CD4-positive, alpha-beta T cell (primary cell): ENCODE results near the gene RBM26. TPM values are rescaled to one million over a fixed set of nuclear protein-coding genes. Genes with fewer than 3 reads are reported as not detected.

Source experiments
- ATAC-seq: fragments of 200-7000 bp; cut with Tn5 transposase; one replicate; pipeline ENCODE4 v1.10.0; 2022; ENCODE audit warnings: mild to moderate bottlenecking; ENCODE audit not compliant: poor library complexity
- CTCF ChIA-PET: fragments of 350-600 bp; sonication (Branson Sonifier 250); formaldehyde crosslinking; loops from one replicate; lab custom pipeline; 2021; ENCODE audit warnings: antibody characterized with exemption, inconsistent platforms; lab: Charles Lee
- POLR2A ChIA-PET: fragments of 350-600 bp; sonication (Branson Sonifier 250); formaldehyde crosslinking; loops from one replicate; lab custom pipeline; 2021; ENCODE audit warnings: antibody characterized with exemption, inconsistent platforms; lab: Charles Lee
- DNase-seq, 14 experiments: peaks; one replicate each; pipeline ENCODE4 v3.0.0-alpha.2; 2013 to 2020; ENCODE audit warnings: mixed read lengths in 2 of 14
- H3K27ac ChIP-seq, 2 donors: one replicate each; pipeline versions ENCODE4 v1.5.1 to v1.7.0; 2013; ENCODE audit warnings: low read length in 2 of 2, low read depth in 1 of 2, mild to moderate bottlenecking in 1 of 2
- H3K27me3 ChIP-seq, 2 experiments: 1 replicate in 1 of 2; 2 replicates in 1 of 2; pipeline versions ENCODE4 v1.6.1 to v1.7.0; 2013; ENCODE audit warnings: low read length in 2 of 2, control low read depth in 1 of 2, mild to moderate bottlenecking in 1 of 2, moderate library complexity in 1 of 2; ENCODE audit not compliant: insufficient read depth in 2 of 2, control insufficient read depth in 1 of 2
- H3K36me3 ChIP-seq: one replicate; pipeline ENCODE4 v1.6.1; 2013; ENCODE audit warnings: low read length, control low read depth; ENCODE audit not compliant: insufficient read depth
- H3K4me1 ChIP-seq: one replicate; pipeline ENCODE4 v1.6.1; 2013; ENCODE audit warnings: low read length, control low read depth; ENCODE audit not compliant: insufficient read depth
- H3K4me3 ChIP-seq: one replicate; pipeline ENCODE4 v1.5.1; 2013; ENCODE audit warnings: mild to moderate bottlenecking, low read length, moderate library complexity
- H3K9me3 ChIP-seq, 2 experiments: 1 replicate in 1 of 2; 2 replicates in 1 of 2; pipeline versions ENCODE4 v1.6.1 to v1.7.0; 2013; ENCODE audit warnings: low read length in 2 of 2, mild to moderate bottlenecking in 2 of 2, control low read depth in 1 of 2, moderate library complexity in 1 of 2; ENCODE audit not compliant: control insufficient read depth in 1 of 2, insufficient read depth in 1 of 2
- H3K27ac Mint-ChIP-seq: one replicate; pipeline ENCODE4 v1.8.0; 2020; ENCODE audit warnings: mixed read lengths
- H3K27me3 Mint-ChIP-seq: one replicate; pipeline ENCODE4 v1.8.0; 2021; ENCODE audit warnings: mixed read lengths
- H3K36me3 Mint-ChIP-seq: one replicate; pipeline ENCODE4 v1.8.0; 2021; ENCODE audit warnings: low read depth, mixed read lengths
- H3K4me1 Mint-ChIP-seq: one replicate; pipeline ENCODE4 v1.8.0; 2021; ENCODE audit warnings: low read depth, mixed read lengths
- H3K4me3 Mint-ChIP-seq: one replicate; pipeline ENCODE4 v1.8.0; 2020; ENCODE audit warnings: mild to moderate bottlenecking, mixed read lengths
- H3K9me3 Mint-ChIP-seq: one replicate; pipeline ENCODE4 v1.8.0; 2020; ENCODE audit warnings: mixed read lengths
- intact Hi-C, 2 experiments: fragments of 100-400 bp; cut with DNase I in 1 of 2; cut with micrococcal nuclease in 1 of 2; formaldehyde crosslinking; loops; one replicate each; pipeline versions ENCODE4 v1.15.1 to v1.9.0; 2023 to 2025; cut with DNase I, micrococcal nuclease
- total RNA-seq, 174 experiments: library from RNA in 2 of 174; stranded (reverse) in 2 of 174; gene quantifications; one replicate each; pipeline ENCODE4 v1.2.3 and lab custom pipeline; 2021 to 2026
- TF ChIP-seq, protein P1 (sequence below): fragments of 200-600 bp; IDR thresholded peaks from one replicate; pipeline ENCODE4 v1.8.0; 2022; ENCODE audit warnings: antibody characterized with exemption, mild to moderate bottlenecking

Gene RBM26
- total RNA-seq, 2 experiments from 2014 or later: 67.3 to 68.0 TPM

DNA sequence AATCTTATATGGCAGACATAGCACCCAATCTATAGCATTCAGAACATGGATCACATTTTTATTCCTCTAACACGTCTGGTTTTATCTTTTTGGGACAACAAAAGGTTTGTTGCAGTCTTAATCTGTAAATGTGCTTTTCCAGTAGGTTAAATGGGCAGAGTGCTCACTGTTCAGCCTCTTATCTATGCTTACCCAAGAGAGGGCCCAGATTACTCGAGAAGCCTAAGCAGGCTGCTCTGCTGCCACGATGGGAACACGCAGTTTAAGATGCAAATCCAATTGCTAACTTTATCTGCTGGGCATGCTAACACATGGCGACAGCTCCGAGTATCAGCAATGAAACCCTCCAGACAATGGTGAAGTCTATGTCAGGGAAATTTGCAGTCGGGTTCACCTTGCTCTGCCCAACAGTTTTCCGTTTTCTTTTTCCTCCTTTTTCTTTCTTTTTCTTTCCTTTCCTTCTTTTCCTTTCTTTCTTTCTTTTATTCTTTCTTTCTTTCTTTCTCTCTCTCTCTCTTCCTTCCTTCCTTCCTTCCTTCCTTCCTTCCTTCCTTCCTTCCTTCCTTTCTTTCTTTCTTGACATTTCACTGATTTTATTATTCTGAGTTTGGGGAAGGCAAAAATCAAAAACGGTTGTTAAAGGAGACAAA, 115.3 kb downstream of the RBM26 start:
- no peak for ATAC-seq
- H3K4me1 ChIP-seq: no peaks in the 10 kb centered on the region
- H3K27me3 Mint-ChIP-seq: no peaks in the 10 kb centered on the region
- no peak overlapping the region for H3K27ac ChIP-seq
- H3K4me3 Mint-ChIP-seq: no peak overlapping the region
- peaks cover 0 to 4% of the 10 kb centered on the region in 2 experiments for H3K27me3 ChIP-seq
- intact Hi-C loops: no loop called here
- no peaks in the 10 kb centered on the region for H3K9me3 ChIP-seq
- H3K36me3 ChIP-seq: no peaks in the 10 kb centered on the region
- no peak overlapping the region for H3K27ac Mint-ChIP-seq
- H3K36me3 Mint-ChIP-seq: no peaks in the 10 kb centered on the region
- DNase-seq: no peak
- POLR2A ChIA-PET: no interaction called here
- CTCF ChIA-PET: no interaction called here
- no peaks in the 10 kb centered on the region for H3K4me1 Mint-ChIP-seq
- TF ChIP-seq, protein P1, sequence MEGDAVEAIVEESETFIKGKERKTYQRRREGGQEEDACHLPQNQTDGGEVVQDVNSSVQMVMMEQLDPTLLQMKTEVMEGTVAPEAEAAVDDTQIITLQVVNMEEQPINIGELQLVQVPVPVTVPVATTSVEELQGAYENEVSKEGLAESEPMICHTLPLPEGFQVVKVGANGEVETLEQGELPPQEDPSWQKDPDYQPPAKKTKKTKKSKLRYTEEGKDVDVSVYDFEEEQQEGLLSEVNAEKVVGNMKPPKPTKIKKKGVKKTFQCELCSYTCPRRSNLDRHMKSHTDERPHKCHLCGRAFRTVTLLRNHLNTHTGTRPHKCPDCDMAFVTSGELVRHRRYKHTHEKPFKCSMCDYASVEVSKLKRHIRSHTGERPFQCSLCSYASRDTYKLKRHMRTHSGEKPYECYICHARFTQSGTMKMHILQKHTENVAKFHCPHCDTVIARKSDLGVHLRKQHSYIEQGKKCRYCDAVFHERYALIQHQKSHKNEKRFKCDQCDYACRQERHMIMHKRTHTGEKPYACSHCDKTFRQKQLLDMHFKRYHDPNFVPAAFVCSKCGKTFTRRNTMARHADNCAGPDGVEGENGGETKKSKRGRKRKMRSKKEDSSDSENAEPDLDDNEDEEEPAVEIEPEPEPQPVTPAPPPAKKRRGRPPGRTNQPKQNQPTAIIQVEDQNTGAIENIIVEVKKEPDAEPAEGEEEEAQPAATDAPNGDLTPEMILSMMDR: no peak
- no peak overlapping the region for H3K4me3 ChIP-seq
- H3K9me3 Mint-ChIP-seq: no peaks in the 10 kb centered on the region

DNA sequence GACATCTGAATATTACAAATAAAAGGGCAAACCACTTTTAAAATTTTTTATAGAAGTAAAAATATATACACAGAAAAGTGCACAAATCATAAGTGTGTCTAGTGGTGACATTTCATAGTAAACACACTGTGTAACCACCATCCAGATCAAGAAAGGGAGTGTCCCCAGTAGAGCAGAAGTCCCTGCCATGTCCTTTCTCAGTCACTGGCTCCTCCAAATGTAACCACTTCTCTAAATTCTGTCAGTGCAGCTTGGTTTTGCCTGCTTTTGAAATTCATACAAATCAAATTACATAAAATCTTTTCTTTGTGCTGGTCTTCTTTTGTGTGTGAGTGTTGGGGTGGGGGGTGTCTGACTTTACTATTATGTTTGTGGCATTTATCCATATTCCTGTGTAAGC, 116.5 kb downstream of the RBM26 start:
- Mint-ChIP-seq H3K9me3 (no peaks in the 10 kb centered on the region), H3K36me3 (no peaks in the 10 kb centered on the region), H3K27me3 (no peaks in the 10 kb centered on the region), H3K4me1 (no peaks in the 10 kb centered on the region), H3K4me3 (no peak overlapping the region), H3K27ac (no peak overlapping the region)
- Histone ChIP-seq H3K4me1 (no peaks in the 10 kb centered on the region), H3K4me3 (no peak overlapping the region), H3K27ac (no peak overlapping the region), H3K36me3 (no peaks in the 10 kb centered on the region), H3K9me3 (no peaks in the 10 kb centered on the region), H3K27me3 (no peaks in the 10 kb centered on the region)
- TF ChIP-seq, protein P1: no peak
- CTCF ChIA-PET: no interaction called here
- DNase-seq (no peak), ATAC-seq (no peak)
- intact Hi-C loops: no loop called here
- POLR2A ChIA-PET: no interaction called here

DNA sequence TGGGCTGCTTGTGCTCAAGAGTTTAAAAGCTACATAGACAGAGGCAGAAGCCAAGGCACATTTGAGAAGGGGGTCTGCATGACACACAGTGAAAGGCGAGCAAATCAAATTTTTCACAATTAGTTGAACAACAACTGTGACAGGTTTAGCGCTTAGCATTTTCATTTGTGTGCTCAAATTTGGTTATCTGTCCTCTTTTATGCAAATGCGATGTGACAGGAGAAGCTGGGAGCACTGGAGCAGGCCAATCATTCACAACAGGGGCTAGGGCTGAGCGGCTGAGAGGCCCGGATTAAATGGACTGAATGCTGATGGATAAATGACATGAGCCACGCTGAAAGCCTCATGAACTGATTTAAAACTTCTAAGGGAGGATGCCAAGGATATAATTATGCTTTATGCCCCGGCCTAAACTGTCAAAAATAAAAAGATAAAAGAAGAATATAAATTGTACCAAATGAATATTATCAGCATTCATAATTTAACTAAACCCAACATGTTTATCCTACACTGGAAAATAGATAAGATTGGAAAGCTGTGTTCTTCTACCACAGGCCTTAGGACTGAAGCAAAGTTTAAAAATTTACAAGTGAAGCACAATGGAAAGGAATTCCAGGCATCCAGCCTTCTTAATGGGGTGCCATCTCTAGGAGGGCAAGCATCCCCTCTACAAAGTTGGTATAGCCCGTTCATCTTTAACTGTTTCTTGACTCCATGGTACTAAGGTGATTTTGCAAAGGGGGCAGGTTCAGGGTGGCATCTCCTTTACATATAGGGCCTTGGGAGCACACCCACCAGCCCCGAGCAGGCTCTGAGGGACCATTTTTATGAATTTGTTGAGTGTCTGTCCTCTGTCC, 117.9 kb downstream of the RBM26 start:
- Histone ChIP-seq H3K4me3 (no peak overlapping the region), H3K9me3 (no peaks in the 10 kb centered on the region), H3K36me3 (no peaks in the 10 kb centered on the region), H3K4me1 (no peaks in the 10 kb centered on the region), H3K27me3 (no peaks in the 10 kb centered on the region), H3K27ac (no peak overlapping the region)
- H3K36me3 Mint-ChIP-seq: no peaks in the 10 kb centered on the region
- ChIA-PET POLR2A (no interaction called here), CTCF (no interaction called here)
- no peak overlapping the region for H3K27ac Mint-ChIP-seq
- no peaks in the 10 kb centered on the region for H3K27me3 Mint-ChIP-seq
- DNase-seq (no peak), ATAC-seq (no peak)
- H3K4me1 Mint-ChIP-seq: no peaks in the 10 kb centered on the region
- TF ChIP-seq, protein P1: no peak
- H3K9me3 Mint-ChIP-seq: no peaks in the 10 kb centered on the region
- intact Hi-C loops: no loop called here
- H3K4me3 Mint-ChIP-seq: no peak overlapping the region
